HG03196 (cell line): ENCODE data around the gene AWAT2.
"Not testable (repeated sequence)": the region's sequence is repeated elsewhere in the genome, so short reads cannot be mapped to it uniquely, and the experiment has no call there.

ENCODE experiments used
- ATAC-seq: cut with Tn5 transposase; IDR thresholded peaks from one replicate; pipeline ENCODE4 v1.9.1; 2021; ENCODE audit not compliant: unreplicated experiment

The AWAT2 gene

GRCh38 chrX:70001708-70002341 is 47.9 kb downstream of the AWAT2 start:
- ATAC-seq = no peak

- no peak for ATAC-seq
Observed at GRCh38 chrX:70001269-70001668, 48.5 kb downstream of the AWAT2 start.

- not testable (repeated sequence) for ATAC-seq
Observed at GRCh38 chrX:69998299-69998698, 51.4 kb downstream of the AWAT2 start.

- no peak for ATAC-seq
Observed at GRCh38 chrX:69996113-69996468, 53.6 kb downstream of the AWAT2 start.

DNA sequence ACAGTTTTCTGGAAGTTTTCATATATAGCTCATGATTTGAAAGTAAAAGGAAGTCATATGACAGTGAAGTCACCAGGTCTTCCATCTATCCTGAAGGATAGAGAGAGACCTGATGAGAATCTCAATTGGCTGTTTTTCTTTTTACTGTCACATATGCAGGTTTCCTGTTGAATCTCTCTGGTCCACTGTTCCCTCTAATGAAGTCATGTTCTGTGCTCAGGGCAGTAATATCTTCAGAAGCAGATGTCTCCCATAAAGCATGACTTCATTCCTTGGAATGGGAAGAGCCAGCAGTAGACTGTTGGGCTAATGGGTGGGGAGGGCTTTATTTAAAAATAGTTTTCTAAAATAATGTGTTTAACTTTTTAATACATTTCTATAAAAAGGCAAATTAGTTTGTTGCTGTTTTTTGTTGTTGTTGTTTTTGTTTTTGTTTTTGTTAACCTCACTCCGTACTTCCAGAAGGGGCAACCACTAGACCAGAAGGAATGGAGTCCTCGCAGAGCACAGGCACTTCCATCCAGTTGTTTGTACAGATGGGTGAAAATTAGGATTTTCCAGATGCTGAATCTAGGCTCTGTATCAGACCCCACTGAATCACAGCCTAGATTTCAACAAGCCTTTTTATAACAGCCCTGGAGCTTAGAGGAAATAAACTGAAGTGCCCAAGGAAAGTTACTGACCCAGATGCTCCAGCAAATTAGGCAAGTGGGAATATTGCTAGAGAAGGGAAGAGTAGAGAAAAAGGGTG is 54.2 kb downstream of the AWAT2 start:
- ATAC-seq = no peak

GRCh38 chrX:69993494-69993893 is 56.2 kb downstream of the AWAT2 start:
- ATAC-seq = no peak

DNA sequence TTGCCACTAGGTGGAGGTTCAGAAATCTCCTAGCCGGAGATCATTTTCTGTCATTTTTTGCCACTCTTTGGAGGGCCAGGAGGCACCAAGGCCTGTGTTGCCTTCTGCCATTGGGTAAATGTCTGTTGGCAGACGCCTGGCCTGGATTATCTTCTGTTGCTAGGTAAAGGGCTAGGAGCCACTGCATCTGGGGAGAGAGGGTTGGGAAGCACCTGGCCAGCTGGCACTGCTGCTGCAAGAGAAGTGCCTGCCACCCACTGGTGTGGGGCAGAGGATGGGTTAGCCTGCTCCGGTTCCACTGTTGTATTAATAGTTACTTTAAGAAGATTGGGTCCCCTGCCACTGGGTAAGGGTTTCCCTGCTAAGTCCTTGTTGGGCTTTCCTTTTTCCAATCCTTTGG is 58.1 kb downstream of the AWAT2 start:
- ATAC-seq = no peak
